Activated CD4-positive, alpha-beta T cell treated with anti-CD3 and anti-CD28 coated beads, Interleukin-2, Interleukin-6, amounts not matched to agents 100 ng/mL and 50 ng/mL, durations not matched to agents 16 hours and 8 hours (primary cell): ENCODE results near the gene SIRPA.
"Not testable (repeated sequence)": the region's sequence is repeated elsewhere in the genome, so short reads cannot be mapped to it uniquely, and the experiment has no call there.

ENCODE experiments used
- DNase-seq: peaks from one replicate; pipeline ENCODE4 v3.0.0-alpha.2; 2020

SIRPA gene

GRCh38 chr20:1909097-1909496, 13.9 kb downstream of the SIRPA start:
- DNase-seq, result no peak

DNA sequence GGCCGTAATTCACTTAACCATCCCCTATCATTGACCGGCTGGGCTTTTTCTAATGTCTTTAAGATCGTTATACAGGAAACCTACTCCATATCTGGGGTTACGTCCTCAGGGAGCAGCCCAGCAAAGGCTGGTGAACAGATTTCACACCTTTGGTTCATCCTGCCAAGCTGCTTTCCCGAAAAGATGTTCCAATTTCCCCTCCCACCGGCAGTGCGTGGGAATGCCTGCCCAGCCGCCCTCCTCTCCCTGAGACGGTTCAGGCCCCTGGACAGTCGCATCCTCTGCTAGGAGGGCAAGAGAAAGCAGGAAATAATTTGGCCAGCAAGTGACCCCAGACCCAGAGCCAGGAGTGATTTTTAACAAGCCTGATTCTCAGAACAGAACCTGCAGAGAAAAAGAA, 16.3 kb downstream of the SIRPA start:
- no peak for DNase-seq

DNA sequence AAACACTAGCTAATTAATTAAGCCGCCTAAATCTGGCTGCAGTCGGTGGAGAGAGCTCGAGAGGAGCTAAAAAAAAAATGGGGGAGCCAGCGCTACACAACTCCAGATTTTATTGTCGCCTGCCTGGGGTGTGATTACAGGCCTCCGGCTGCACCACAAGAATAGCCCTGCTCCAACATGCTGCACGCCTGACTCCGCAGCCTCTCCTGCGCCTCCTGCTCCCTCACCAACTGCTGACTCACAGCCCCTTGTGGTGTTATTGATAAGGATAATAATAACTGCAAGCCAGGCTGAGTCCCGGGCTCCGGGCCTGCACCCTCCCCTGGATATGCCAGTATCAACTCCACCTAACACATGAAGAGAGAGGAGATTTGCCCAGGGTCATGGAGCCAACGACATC, 16.8 kb downstream of the SIRPA start:
- no peak for DNase-seq

- DNase-seq, result no peak
These were observed 17.4 kb downstream of the SIRPA start for GRCh38 chr20:1912646-1913045.

DNA sequence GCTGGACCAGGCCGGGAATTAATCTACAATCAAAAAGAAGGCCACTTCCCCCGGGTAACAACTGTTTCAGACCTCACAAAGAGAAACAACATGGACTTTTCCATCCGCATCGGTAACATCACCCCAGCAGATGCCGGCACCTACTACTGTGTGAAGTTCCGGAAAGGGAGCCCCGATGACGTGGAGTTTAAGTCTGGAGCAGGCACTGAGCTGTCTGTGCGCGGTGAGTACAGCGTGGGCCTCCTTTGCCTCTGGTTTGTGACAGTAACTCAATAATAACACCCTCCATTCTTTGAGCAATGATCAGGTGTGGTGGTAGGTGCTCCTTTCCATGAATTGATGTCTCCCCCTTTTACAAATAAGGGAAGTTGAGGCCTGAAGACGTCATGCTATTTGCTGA, 20.0 kb downstream of the SIRPA start:
- DNase-seq, result not testable (repeated sequence)

DNA sequence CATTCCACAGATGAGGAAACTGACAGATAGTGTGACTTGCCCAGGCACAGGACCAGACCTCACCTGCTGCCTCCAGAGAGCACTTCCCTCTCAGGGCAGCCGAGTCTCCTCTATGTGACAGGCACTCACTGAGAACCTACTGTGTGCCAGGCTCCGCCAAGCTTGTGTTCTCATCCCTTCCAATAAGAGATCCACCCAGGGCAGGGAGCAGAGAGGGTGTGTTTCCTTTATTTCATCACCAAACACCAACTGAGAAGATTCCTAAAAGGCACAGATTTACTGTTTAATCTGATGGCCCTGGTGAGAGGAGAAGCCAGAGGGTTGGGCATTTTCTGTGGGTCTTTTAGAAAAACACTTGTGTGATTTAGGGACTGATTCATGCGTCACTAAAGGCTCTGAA, 20.5 kb downstream of the SIRPA start:
- DNase-seq, result no peak

- DNase-seq, result no peak
These were observed 22.6 kb downstream of the SIRPA start for GRCh38 chr20:1917786-1918185.

- no peak for DNase-seq
These were observed 23.4 kb downstream of the SIRPA start for GRCh38 chr20:1918491-1919165.

- DNase-seq, result no peak
These were observed 25.0 kb downstream of the SIRPA start for GRCh38 chr20:1920252-1920651.

DNA sequence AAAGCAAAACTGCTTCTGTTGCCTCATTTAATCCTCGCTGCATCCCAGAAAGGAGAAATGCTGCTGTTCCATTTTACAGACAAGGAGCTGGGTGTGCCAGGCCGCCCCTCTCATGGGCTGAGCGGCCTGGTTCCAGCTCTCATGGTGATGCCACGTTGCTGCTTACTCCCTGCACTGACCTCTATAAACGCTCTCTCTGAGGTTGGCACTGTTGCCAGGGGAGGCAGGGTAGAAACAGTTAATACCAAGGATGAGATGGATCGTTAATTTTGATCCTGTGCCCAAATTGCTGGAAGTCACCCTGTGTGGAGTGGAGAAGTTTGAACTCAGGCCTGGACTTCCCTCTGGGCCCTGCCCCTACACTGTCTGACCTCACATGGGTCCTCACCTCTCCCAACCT, 25.6 kb downstream of the SIRPA start:
- no peak for DNase-seq

DNA sequence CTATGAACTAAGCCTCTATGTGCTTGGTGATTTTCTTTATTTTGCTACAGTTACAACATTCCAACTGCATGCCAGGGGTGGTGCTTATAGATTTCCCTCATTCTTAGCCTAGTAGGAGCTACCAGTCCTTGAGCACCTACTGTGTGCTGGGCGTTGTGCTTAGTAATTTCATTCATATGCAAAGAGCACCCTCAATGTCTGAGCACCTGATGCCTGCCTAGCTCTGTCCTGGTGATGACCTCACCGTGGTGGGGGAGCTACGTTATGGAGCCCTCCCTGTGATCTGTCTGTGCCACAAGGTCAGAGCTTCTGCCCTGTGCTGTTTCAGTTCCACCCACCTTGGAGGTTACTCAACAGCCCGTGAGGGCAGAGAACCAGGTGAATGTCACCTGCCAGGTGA, 26.8 kb downstream of the SIRPA start:
- not testable (repeated sequence) for DNase-seq

- DNase-seq, result no peak
These were observed 27.6 kb downstream of the SIRPA start for GRCh38 chr20:1922786-1923185.

GRCh38 chr20:1924910-1925861, 30.0 kb downstream of the SIRPA start:
- no peak for DNase-seq

- no peak for DNase-seq
These were observed 31.0 kb downstream of the SIRPA start for GRCh38 chr20:1926237-1926636.

- no peak for DNase-seq
These were observed 32.0 kb downstream of the SIRPA start for GRCh38 chr20:1927217-1927616.

DNA sequence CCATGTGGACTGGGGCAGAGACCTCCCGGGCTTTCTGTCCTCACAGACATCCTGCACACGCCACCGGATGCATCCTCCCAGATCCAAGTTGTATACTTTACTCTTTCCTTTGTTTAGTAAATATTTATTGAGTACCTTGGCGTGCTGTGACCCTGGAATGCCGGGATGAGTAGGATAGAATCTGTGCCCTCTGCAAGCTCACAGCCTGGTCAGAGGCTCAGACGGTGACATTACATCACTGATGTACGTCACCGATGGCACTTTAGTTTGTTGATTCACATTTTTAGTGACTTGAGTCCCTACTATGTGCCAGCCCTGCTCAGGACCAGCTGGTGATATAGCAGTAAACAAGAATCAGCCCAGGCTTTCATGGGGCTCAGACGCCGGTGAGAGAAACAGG, 32.9 kb downstream of the SIRPA start:
- no peak for DNase-seq

- DNase-seq, result no peak
These were observed 33.6 kb downstream of the SIRPA start for GRCh38 chr20:1928782-1929181.

- no peak for DNase-seq
These were observed 34.3 kb downstream of the SIRPA start for GRCh38 chr20:1929460-1929859.

- no peak for DNase-seq
These were observed 35.0 kb downstream of the SIRPA start for GRCh38 chr20:1930165-1930564.

DNA sequence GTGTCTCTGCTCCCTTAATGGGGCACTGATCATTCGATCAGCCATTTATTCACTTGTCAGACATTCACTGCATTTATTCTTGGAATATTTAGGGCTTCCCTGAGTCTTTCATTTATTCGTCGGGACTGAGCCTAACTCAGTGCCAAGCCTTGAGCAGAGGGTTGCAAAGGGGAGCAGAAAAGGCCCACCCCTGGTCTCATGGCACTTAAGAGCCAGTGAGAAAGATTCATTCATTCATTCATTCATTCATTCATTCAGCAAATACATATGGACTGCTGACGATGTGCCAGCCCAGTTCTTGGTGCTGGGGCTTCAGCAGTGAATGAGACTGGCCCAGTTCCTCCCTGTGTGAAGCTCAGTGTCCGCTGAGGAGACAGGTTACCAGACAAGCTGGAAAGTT, 36.6 kb downstream of the SIRPA start:
- DNase-seq, result no peak

- DNase-seq, result no peak
These were observed 37.8 kb downstream of the SIRPA start for GRCh38 chr20:1932971-1933370.

GRCh38 chr20:1933465-1933870, 38.3 kb downstream of the SIRPA start:
- DNase-seq, result no peak

DNA sequence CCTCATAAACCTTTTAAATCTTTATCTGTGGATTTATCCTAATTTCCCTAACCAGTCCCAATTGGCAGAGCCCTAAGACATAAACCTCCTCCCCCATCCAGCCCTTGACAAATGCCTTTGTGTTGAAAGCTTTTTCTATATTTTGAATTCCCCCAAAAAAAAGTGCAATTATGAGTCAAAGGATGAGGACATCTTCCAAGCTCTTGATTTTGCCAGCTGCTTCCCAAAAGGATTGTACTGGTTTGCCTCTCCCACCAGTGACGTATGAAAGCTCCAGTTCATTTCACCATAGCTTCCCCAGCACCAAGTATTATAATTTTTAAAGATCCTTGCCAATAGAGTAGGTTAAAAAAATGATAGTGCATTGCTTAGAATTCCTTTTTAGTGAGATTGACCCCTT, 38.9 kb downstream of the SIRPA start:
- no peak for DNase-seq
